Prostate gland (tissue), 2 donors: ENCODE measurements around the gene DCAF10. TPM values are rescaled to one million over a fixed set of nuclear protein-coding genes. Genes with fewer than 3 reads are reported as not detected.
"Not testable (repeated sequence)": the region's sequence is repeated elsewhere in the genome, so short reads cannot be mapped to it uniquely, and the experiment has no call there.

Experiments used
- DNase-seq: peaks from one replicate; pipeline ENCODE4 v3.0.0-alpha.2; 2019; ENCODE audit warnings: low spot score
- H3K27ac ChIP-seq, 2 donors: fragments of 200-600 bp; sonication (generic); 2 replicates each; pipeline ENCODE4 v1.5.1; 2017 to 2019
- H3K27me3 ChIP-seq: fragments of 200-600 bp; sonication (generic); replicated peaks from 2 replicates; pipeline ENCODE4 v1.5.1; 2019; ENCODE audit not compliant: insufficient read depth
- H3K36me3 ChIP-seq, 2 donors: fragments of 200-600 bp; sonication (generic); 1 replicate in 1 of 2; 2 replicates in 1 of 2; pipeline versions ENCODE4 v1.5.1 to v1.8.1; 2017 to 2019
- H3K4me1 ChIP-seq: fragments of 200-600 bp; sonication (generic); replicated peaks from 2 replicates; pipeline ENCODE4 v1.5.1; 2019
- H3K4me3 ChIP-seq, 2 donors: fragments of 200-600 bp; sonication (generic); 2 replicates each; pipeline ENCODE4 v1.5.1; 2017 to 2019
- H3K9me3 ChIP-seq: fragments of 200-600 bp; sonication (generic); 2 replicates; pipeline ENCODE4 v1.5.1; 2017
- CTCF ChIP-seq, 4 experiments: fragments of 200-600 bp in 2 of 4; fragments of 450-650 bp in 2 of 4; sonication (generic) in 2 of 4; IDR thresholded peaks; 1 replicate in 3 of 4; 2 replicates in 1 of 4; pipeline ENCODE4 v1.5.1; 2016 to 2019; ENCODE audit warnings: antibody characterized with exemption in 4 of 4, mild to moderate bottlenecking in 2 of 4, moderate library complexity in 2 of 4
- POLR2A ChIP-seq: fragments of 450-650 bp; IDR thresholded peaks from one replicate; pipeline ENCODE4 v1.6.1; 2016; ENCODE audit warnings: antibody characterized with exemption, mild to moderate bottlenecking
- POLR2AphosphoS5 ChIP-seq: sonication (generic); formaldehyde crosslinking; IDR thresholded peaks from one replicate; pipeline ENCODE4 v1.6.1; 2017; ENCODE audit warnings: antibody characterized with exemption
- WGBS: methylation state at CpG from one replicate; pipeline ENCODE4 v1.1.5; 2018; 5-methylcytosine and 5-hydroxymethylcytosine counted together
- intact Hi-C: fragments of 100-400 bp; cut with DNase I; formaldehyde crosslinking; loops from one replicate; pipeline ENCODE4 v1.14.2; 2022
- total RNA-seq, 2 donors: library from RNA; depleted of rRNA; stranded (reverse); fragments of >200 nt; gene quantifications; one replicate each; pipeline ENCODE4 v1.1.0, GENCODE V29; 2016

The DCAF10 gene
- total RNA-seq, 2 donors from 2014 or later: 24.2 to 30.5 TPM

- H3K4me3 ChIP-seq: no peak overlapping the region
- no peaks in the 10 kb centered on the region for H3K9me3 ChIP-seq
- 51% methylated on average over 2 of the region's 2 CpGs for WGBS
- intact Hi-C loops: no loop called here
- DNase-seq: no peak
- H3K27me3 ChIP-seq: no peaks in the 10 kb centered on the region
- TF ChIP-seq POLR2AphosphoS5: no peak
- no peaks in the 10 kb centered on the region for H3K4me1 ChIP-seq
- no peaks in the 10 kb centered on the region for H3K36me3 ChIP-seq
- no peak overlapping the region for H3K27ac ChIP-seq
Observed at GRCh38 chr9:37818849-37819248, 18.3 kb downstream of the DCAF10 start.

- 87% methylated on average over 5 of the region's 5 CpGs for WGBS
- no peak for DNase-seq
- no peaks in the 10 kb centered on the region for H3K36me3 ChIP-seq
- H3K9me3 ChIP-seq: no peaks in the 10 kb centered on the region
- no peaks in the 10 kb centered on the region for H3K27me3 ChIP-seq
- no peaks in the 10 kb centered on the region for H3K4me1 ChIP-seq
- intact Hi-C loops: no loop called here
- no peak overlapping the region for H3K4me3 ChIP-seq
- H3K27ac ChIP-seq: no peak overlapping the region
- no peak for TF ChIP-seq POLR2AphosphoS5
- TF ChIP-seq CTCF (IDR thresholded peaks at IDR 0.05): no peak
- TF ChIP-seq POLR2A: no peak
Observed at GRCh38 chr9:37820142-37820541, 19.5 kb downstream of the DCAF10 start.

GRCh38 chr9:37825174-37825573 is 24.6 kb downstream of the DCAF10 start:
- intact Hi-C loops, DNase-seq, H3K9me3 ChIP-seq, H3K36me3 ChIP-seq, H3K27ac ChIP-seq, H3K4me1 ChIP-seq, H3K27me3 ChIP-seq, H3K4me3 ChIP-seq: not testable (repeated sequence)
- 100% methylated on average over 2 of the region's 2 CpGs for WGBS

GRCh38 chr9:37827483-37828165 is 27.0 kb downstream of the DCAF10 start:
- Histone ChIP-seq H3K27me3 (no peaks in the 10 kb centered on the region), H3K27ac (no peak overlapping the region), H3K4me3 (no peak overlapping the region), H3K9me3 (no peaks in the 10 kb centered on the region), H3K4me1 (no peaks in the 10 kb centered on the region), H3K36me3 (no peaks in the 10 kb centered on the region)
- DNase-seq: no peak
- intact Hi-C loops: no loop called here
- WGBS: 93% methylated on average over 4 of the region's 4 CpGs
- TF ChIP-seq POLR2AphosphoS5: no peak

- intact Hi-C loops: no loop called here
- WGBS: 94% methylated on average over 13 of the region's 13 CpGs
- no peaks in the 10 kb centered on the region for H3K27me3 ChIP-seq
- H3K27ac ChIP-seq: no peak overlapping the region
- H3K4me3 ChIP-seq: no peak overlapping the region
- DNase-seq: no peak
- no peak for TF ChIP-seq CTCF (IDR thresholded peaks at IDR 0.05)
- no peak for TF ChIP-seq POLR2A
- TF ChIP-seq POLR2AphosphoS5: no peak
- no peaks in the 10 kb centered on the region for H3K4me1 ChIP-seq
- no peaks in the 10 kb centered on the region for H3K9me3 ChIP-seq
- no peaks in the 10 kb centered on the region for H3K36me3 ChIP-seq
Observed at GRCh38 chr9:37835821-37836220, 35.2 kb downstream of the DCAF10 start.

GRCh38 chr9:37836386-37836785 is 35.8 kb downstream of the DCAF10 start:
- Histone ChIP-seq H3K4me1 (no peaks in the 10 kb centered on the region), H3K27ac (no peak overlapping the region), H3K4me3 (no peak overlapping the region), H3K36me3 (no peaks in the 10 kb centered on the region), H3K9me3 (no peaks in the 10 kb centered on the region), H3K27me3 (no peaks in the 10 kb centered on the region)
- TF ChIP-seq POLR2AphosphoS5: no peak
- no peak for TF ChIP-seq CTCF (IDR thresholded peaks at IDR 0.05)
- TF ChIP-seq POLR2A: no peak
- intact Hi-C loops: no loop called here
- WGBS: 94% methylated on average over 2 of the region's 2 CpGs
- no peak for DNase-seq
